KMS-11 (cell line): ENCODE data around the gene SORCS1.

Experiments
- H2AFZ ChIP-seq: fragments of 200-600 bp; sonication (generic); 2 replicates; pipeline ENCODE4 v1.6.1; 2016; ENCODE audit warnings: antibody characterized with exemption, mixed run types, low read depth
- H3K27ac ChIP-seq: fragments of 200-600 bp; sonication (generic); 2 replicates; pipeline ENCODE4 v1.6.1; 2016; ENCODE audit warnings: mild to moderate bottlenecking, mixed run types
- H3K27me3 ChIP-seq: fragments of 200-600 bp; sonication (generic); 2 replicates; pipeline ENCODE4 v1.6.1; 2017; ENCODE audit warnings: mild to moderate bottlenecking, low read depth, mixed run types, moderate library complexity; ENCODE audit not compliant: insufficient read depth
- H3K36me3 ChIP-seq: fragments of 200-600 bp; sonication (generic); 2 replicates; pipeline ENCODE4 v1.6.1; 2017; ENCODE audit warnings: mild to moderate bottlenecking, mixed run types; ENCODE audit not compliant: insufficient read depth
- H3K4me1 ChIP-seq: fragments of 200-600 bp; sonication (generic); 2 replicates; pipeline ENCODE4 v1.6.1; 2016; ENCODE audit warnings: mild to moderate bottlenecking, low read depth, mixed run types; ENCODE audit not compliant: poor library complexity, severe bottlenecking
- H3K4me2 ChIP-seq: fragments of 200-600 bp; sonication (generic); 2 replicates; pipeline ENCODE4 v1.7.0; 2016; ENCODE audit warnings: mild to moderate bottlenecking, mixed run types
- H3K4me3 ChIP-seq: fragments of 200-600 bp; sonication (generic); IDR thresholded peaks from 2 replicates; pipeline ENCODE4 v1.6.1; 2017; ENCODE audit warnings: low read depth, low read length, mixed read lengths; ENCODE audit not compliant: insufficient read depth
- H3K79me2 ChIP-seq: fragments of 200-600 bp; sonication (generic); 2 replicates; pipeline ENCODE4 v1.6.1; 2016; ENCODE audit warnings: low read depth, mixed run types; ENCODE audit not compliant: insufficient read depth
- H3K9ac ChIP-seq: fragments of 200-600 bp; sonication (generic); 2 replicates; pipeline ENCODE4 v1.6.1; 2016; ENCODE audit warnings: mild to moderate bottlenecking, mixed run types
- H4K20me1 ChIP-seq: fragments of 200-600 bp; sonication (generic); 2 replicates; pipeline ENCODE4 v1.6.1; 2016; ENCODE audit warnings: mild to moderate bottlenecking, mixed run types; ENCODE audit not compliant: insufficient read depth
- CTCF ChIP-seq: fragments of 200-600 bp; sonication (generic); conservative IDR thresholded peaks from 2 replicates; pipeline ENCODE4 v1.6.1; 2017; ENCODE audit warnings: low read depth, mild to moderate bottlenecking, antibody characterized with exemption, low read length, moderate library complexity, mixed read lengths

The SORCS1 gene

GRCh38 chr10:106836933-106837663 lies 327.4 kb downstream of the SORCS1 start:
- peak overlapping the region; percentile 59 for H3K4me2 ChIP-seq
- peak overlapping the region; percentile 43 for H3K9ac ChIP-seq
- no peaks in the 10 kb centered on the region for H3K27me3 ChIP-seq
- no peaks in the 10 kb centered on the region for H3K36me3 ChIP-seq
- peak overlapping the region; percentile 7; the same call in 1 of the 2 replicates for H2AFZ ChIP-seq
- H4K20me1 ChIP-seq, result no peaks in the 10 kb centered on the region
- H3K4me3 ChIP-seq, result no peak overlapping the region
- TF ChIP-seq CTCF, result no peak
- H3K79me2 ChIP-seq, result no peaks in the 10 kb centered on the region
- peaks cover 36% of the 10 kb centered on the region for H3K4me1 ChIP-seq
- H3K27ac ChIP-seq, result peak overlapping the region; percentile 76

GRCh38 chr10:106832846-106833245 lies 331.7 kb downstream of the SORCS1 start:
- H2AFZ ChIP-seq, result no peak overlapping the region
- no peaks in the 10 kb centered on the region for H3K36me3 ChIP-seq
- no peaks in the 10 kb centered on the region for H4K20me1 ChIP-seq
- H3K9ac ChIP-seq, result no peak overlapping the region
- no peak overlapping the region for H3K27ac ChIP-seq
- H3K27me3 ChIP-seq, result no peaks in the 10 kb centered on the region
- no peak for TF ChIP-seq CTCF
- peaks cover 25% of the 10 kb centered on the region for H3K4me1 ChIP-seq
- no peak overlapping the region for H3K4me2 ChIP-seq
- H3K4me3 ChIP-seq, result no peak overlapping the region
- H3K79me2 ChIP-seq, result no peaks in the 10 kb centered on the region

- H3K9ac ChIP-seq, result no peak overlapping the region
- peaks cover 2% of the 10 kb centered on the region for H3K4me1 ChIP-seq
- no peaks in the 10 kb centered on the region for H3K27me3 ChIP-seq
- no peak overlapping the region for H3K27ac ChIP-seq
- no peaks in the 10 kb centered on the region for H3K36me3 ChIP-seq
- TF ChIP-seq CTCF, result no peak
- no peak overlapping the region for H2AFZ ChIP-seq
- no peak overlapping the region for H3K4me2 ChIP-seq
- no peak overlapping the region for H3K4me3 ChIP-seq
- H4K20me1 ChIP-seq, result no peaks in the 10 kb centered on the region
- no peaks in the 10 kb centered on the region for H3K79me2 ChIP-seq
These were observed 334.0 kb downstream of the SORCS1 start for GRCh38 chr10:106830471-106830870.

- no peak overlapping the region for H3K4me3 ChIP-seq
- no peak overlapping the region for H2AFZ ChIP-seq
- no peak overlapping the region for H3K27ac ChIP-seq
- H4K20me1 ChIP-seq, result no peaks in the 10 kb centered on the region
- no peaks in the 10 kb centered on the region for H3K27me3 ChIP-seq
- H3K4me1 ChIP-seq, result no peaks in the 10 kb centered on the region
- TF ChIP-seq CTCF, result no peak
- no peaks in the 10 kb centered on the region for H3K79me2 ChIP-seq
- no peaks in the 10 kb centered on the region for H3K36me3 ChIP-seq
- no peak overlapping the region for H3K9ac ChIP-seq
- no peak overlapping the region for H3K4me2 ChIP-seq
These were observed 334.5 kb downstream of the SORCS1 start for GRCh38 chr10:106830006-106830405.
